DMS153 treated with DMSO at 0.1 percent for 48 hours (cell line): ENCODE measurements around the gene ATXN7L1.
"Not testable (repeated sequence)": the region's sequence is repeated elsewhere in the genome, so short reads cannot be mapped to it uniquely, and the experiment has no call there.

Source experiments
- DNase-seq: peaks from one replicate; lab custom pipeline; 2025; ENCODE audit not compliant: unreplicated experiment; lab: John Stamatoyannopoulos, UW

Gene ATXN7L1

GRCh38 chr7:105890290-105890997, 14.0 kb upstream of the ATXN7L1 start:
- DNase-seq: no peak

- DNase-seq: no peak
These were observed 11.3 kb upstream of the ATXN7L1 start for GRCh38 chr7:105887569-105888189.

GRCh38 chr7:105886776-105887175, 10.4 kb upstream of the ATXN7L1 start:
- DNase-seq: no peak

- peak; percentile 62 for DNase-seq
These were observed 9.2 kb upstream of the ATXN7L1 start for GRCh38 chr7:105885387-105886111.

- not testable (repeated sequence) for DNase-seq
These were observed 6.8 kb upstream of the ATXN7L1 start for GRCh38 chr7:105883179-105883578.

- DNase-seq: no peak
These were observed 5.0 kb upstream of the ATXN7L1 start for GRCh38 chr7:105881439-105881838.

- no peak for DNase-seq
These were observed 4.4 kb upstream of the ATXN7L1 start for GRCh38 chr7:105880571-105881330.

- DNase-seq: no peak
These were observed 3.4 kb upstream of the ATXN7L1 start for GRCh38 chr7:105879782-105880181.

GRCh38 chr7:105878746-105879605, 2.6 kb upstream of the ATXN7L1 start:
- no peak for DNase-seq

GRCh38 chr7:105877736-105878135, 1.3 kb upstream of the ATXN7L1 start:
- DNase-seq: no peak

GRCh38 chr7:105876964-105877601, 684 bp upstream of the ATXN7L1 start:
- no peak for DNase-seq

- DNase-seq: no peak
These were observed 894 bp downstream of the ATXN7L1 start for GRCh38 chr7:105875505-105875904.

GRCh38 chr7:105874055-105874454, 2.3 kb downstream of the ATXN7L1 start:
- no peak for DNase-seq

- no peak for DNase-seq
These were observed 3.9 kb downstream of the ATXN7L1 start for GRCh38 chr7:105872491-105872890.

GRCh38 chr7:105871142-105871541, 5.3 kb downstream of the ATXN7L1 start:
- no peak for DNase-seq

GRCh38 chr7:105866102-105866801, 10.1 kb downstream of the ATXN7L1 start:
- DNase-seq: no peak

- no peak for DNase-seq
These were observed 12.5 kb downstream of the ATXN7L1 start for GRCh38 chr7:105863876-105864275.

GRCh38 chr7:105862770-105863169, 13.6 kb downstream of the ATXN7L1 start:
- no peak for DNase-seq

GRCh38 chr7:105862276-105862675, 14.1 kb downstream of the ATXN7L1 start:
- DNase-seq: no peak
